GM12865 (cell line): ENCODE data around the gene MAP3K7CL.

ENCODE experiments used
- DNase-seq: peaks from one replicate; pipeline ENCODE4 v3.0.0; 2010; ENCODE audit warnings: low read depth
- H3K4me3 ChIP-seq: 2 replicates; pipeline ENCODE4 v1.5.1; 2011; ENCODE audit warnings: mild to moderate bottlenecking, low read depth, low read length, control low read depth
- CTCF ChIP-seq: IDR thresholded peaks from 2 replicates; pipeline ENCODE4 v1.5.1; 2011; ENCODE audit warnings: low read length, control low read depth, low read depth, inconsistent platforms; ENCODE audit not compliant: insufficient read depth; ENCODE audit errors: missing control alignments

Gene MAP3K7CL

DNA sequence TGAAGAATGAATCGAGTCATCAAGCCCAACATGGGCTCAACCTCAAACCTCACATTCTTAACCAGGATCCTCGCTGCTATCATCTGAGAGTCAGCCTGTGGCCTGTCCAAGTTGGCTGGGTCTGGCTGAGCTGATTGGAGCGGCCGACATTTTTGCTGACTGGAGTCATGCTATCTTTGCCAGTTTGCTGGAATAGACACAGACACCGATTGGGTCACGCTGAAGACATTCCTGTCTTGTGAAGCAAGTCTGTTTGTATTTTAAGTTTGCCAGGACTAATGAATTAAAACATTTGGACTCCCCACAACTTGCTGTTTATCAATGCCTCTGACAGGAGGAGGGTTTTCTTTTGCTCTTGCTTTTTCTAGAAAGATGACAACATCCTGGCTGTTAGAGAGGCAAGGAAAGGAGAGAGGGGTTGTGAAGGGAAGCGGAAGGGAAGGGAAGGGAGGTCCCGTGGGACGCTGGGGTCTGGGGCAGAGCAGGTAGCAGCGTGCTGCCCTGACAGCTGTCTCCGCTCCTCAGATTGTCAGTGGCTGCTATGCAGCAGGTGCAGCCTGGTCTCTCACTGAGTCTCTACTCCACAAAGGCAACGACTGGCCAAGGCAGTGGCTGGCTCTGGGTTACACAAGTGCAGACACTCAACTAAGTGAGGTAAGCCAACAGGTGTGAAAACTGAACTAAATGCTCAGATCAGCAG lies at the start of gene MAP3K7CL:
Gene MAP3K7CL, plus strand, starts transcription at position 375 of the 700 bp plus-strand sequence. CDS start 2,701 bp downstream, outside the sequence.
- TF ChIP-seq CTCF: no peak
- DNase-seq: no peak
- H3K4me3 ChIP-seq: no peak within 1 kb of the TSS

- DNase-seq: no peak
- no peak overlapping the region for H3K4me3 ChIP-seq
- TF ChIP-seq CTCF: no peak
Measured at GRCh38 chr21:29082046-29082815, 48.2 kb upstream of the MAP3K7CL start.

DNA sequence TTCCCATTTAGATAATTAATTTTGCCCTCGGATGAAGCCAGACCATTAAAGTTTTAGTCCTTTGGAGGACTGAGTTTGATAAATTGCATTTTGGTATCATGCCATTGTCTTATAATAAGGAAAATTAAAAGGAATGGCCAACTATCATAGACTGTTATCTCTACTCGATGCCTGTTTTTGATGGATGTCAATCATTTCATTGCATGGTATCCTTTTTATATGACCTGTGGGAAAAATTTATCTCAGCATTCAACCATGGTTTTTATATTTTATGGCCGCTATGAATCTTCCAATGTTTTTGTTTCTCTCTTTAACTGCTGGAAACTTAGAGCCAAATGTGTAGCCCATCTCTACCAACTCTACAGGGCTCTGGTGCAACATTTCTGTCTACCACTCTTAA lies 47.1 kb upstream of the MAP3K7CL start:
- DNase-seq: no peak
- no peak overlapping the region for H3K4me3 ChIP-seq
- no peak for TF ChIP-seq CTCF

GRCh38 chr21:29084372-29084771 lies 46.1 kb upstream of the MAP3K7CL start:
- DNase-seq: no peak
- no peak for TF ChIP-seq CTCF
- H3K4me3 ChIP-seq: no peak overlapping the region

- DNase-seq: no peak
- no peak for TF ChIP-seq CTCF
- no peak overlapping the region for H3K4me3 ChIP-seq
Measured at GRCh38 chr21:29085106-29085752, 45.2 kb upstream of the MAP3K7CL start.

DNA sequence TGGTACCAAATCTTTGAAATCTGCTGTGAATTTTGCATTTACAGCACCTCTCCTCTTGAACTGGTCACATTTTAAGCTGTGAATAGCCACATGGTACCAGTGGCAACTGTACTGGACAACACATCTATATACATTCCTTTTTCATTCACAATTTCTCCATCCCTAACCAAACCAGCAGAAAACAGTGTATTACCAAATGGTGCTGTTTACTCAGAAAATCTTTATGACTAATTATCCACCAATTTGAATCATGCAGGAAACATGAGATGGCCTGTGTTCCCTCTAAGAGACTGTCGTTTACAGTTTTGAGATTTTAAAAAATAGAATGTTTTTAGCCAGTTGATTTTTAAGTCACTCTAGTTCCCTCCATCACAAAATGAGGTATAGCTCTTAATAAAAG lies 39.4 kb upstream of the MAP3K7CL start:
- no peak for TF ChIP-seq CTCF
- DNase-seq: no peak
- no peak overlapping the region for H3K4me3 ChIP-seq
